Activated CD8-positive, alpha-beta memory T cell treated with anti-CD3 and anti-CD28 coated beads, Interleukin-2, amount 50 U/mL, for 24 hours (primary cell): ENCODE data around the gene CDPF1.
"Not testable (repeated sequence)": the region's sequence is repeated elsewhere in the genome, so short reads cannot be mapped to it uniquely, and the experiment has no call there.

ENCODE experiments used
- DNase-seq: peaks from one replicate; pipeline ENCODE4 v3.0.0-alpha.2; 2020; ENCODE audit errors: extremely low read depth

The CDPF1 gene

GRCh38 chr22:46224898-46225290, 25.2 kb downstream of the CDPF1 start:
- no peak for DNase-seq

- no peak for DNase-seq
Measured at GRCh38 chr22:46224044-46224897, 25.8 kb downstream of the CDPF1 start.

GRCh38 chr22:46220921-46221320, 29.2 kb downstream of the CDPF1 start:
- no peak for DNase-seq

- no peak for DNase-seq
Measured at GRCh38 chr22:46219636-46220035, 30.5 kb downstream of the CDPF1 start.

GRCh38 chr22:46214616-46215015, 35.5 kb downstream of the CDPF1 start:
- DNase-seq = no peak

GRCh38 chr22:46214149-46214548, 35.9 kb downstream of the CDPF1 start:
- no peak for DNase-seq

GRCh38 chr22:46213052-46213451, 37.0 kb downstream of the CDPF1 start:
- no peak for DNase-seq

- no peak for DNase-seq
Measured at GRCh38 chr22:46212195-46212594, 37.9 kb downstream of the CDPF1 start.

GRCh38 chr22:46209262-46209661, 40.8 kb downstream of the CDPF1 start:
- no peak for DNase-seq

GRCh38 chr22:46203601-46203980, 46.5 kb downstream of the CDPF1 start:
- DNase-seq = no peak

- no peak for DNase-seq
Measured at GRCh38 chr22:46202897-46203600, 47.0 kb downstream of the CDPF1 start.

- DNase-seq = no peak
Measured at GRCh38 chr22:46201059-46201757, 48.9 kb downstream of the CDPF1 start.

- DNase-seq = not testable (repeated sequence)
Measured at GRCh38 chr22:46198806-46199205, 51.3 kb downstream of the CDPF1 start.

GRCh38 chr22:46198274-46198673, 51.8 kb downstream of the CDPF1 start:
- DNase-seq = no peak

GRCh38 chr22:46196278-46196677, 53.8 kb downstream of the CDPF1 start:
- DNase-seq = no peak

- no peak for DNase-seq
Measured at GRCh38 chr22:46195487-46196165, 54.5 kb downstream of the CDPF1 start.
